ENCODE data around the gene AATF.

AATF gene

DNA sequence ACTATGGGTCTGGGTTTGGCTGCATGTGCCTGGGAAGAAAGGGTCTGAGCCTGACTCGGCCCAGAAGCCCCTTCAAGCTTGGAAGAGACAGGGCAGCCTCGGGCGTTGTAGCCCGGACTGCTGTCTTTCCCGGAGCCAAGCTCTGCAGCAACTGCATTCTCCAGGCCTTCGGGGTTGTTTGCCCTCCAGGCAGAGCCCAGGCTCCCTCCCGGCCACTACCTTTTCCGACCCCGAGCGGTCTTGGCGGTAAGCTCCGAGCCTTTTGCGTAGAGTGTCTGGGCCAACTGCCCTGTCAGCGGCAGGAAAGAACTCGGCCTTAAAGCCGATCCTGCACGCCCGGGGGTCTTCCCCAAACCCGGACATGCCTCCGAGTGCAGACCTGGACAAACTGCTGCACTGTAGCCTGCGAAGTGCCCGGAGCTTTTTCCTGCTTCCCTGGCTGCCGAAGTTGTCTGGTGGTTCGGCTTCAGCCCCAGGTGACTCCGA is 10.1 kb upstream of the AATF start:
- H3K4me3 Mint-ChIP-seq, result peak overlapping the region; percentile 90
- H3K36me3 Mint-ChIP-seq (ENCODE audit: low read depth), result peaks cover 2% of the 10 kb centered on the region
- H3K4me1 Mint-ChIP-seq, result peaks cover 68% of the 10 kb centered on the region
- H3K27me3 Mint-ChIP-seq (ENCODE audit: low read depth, poor library complexity), result peaks cover 100% of the 10 kb centered on the region
- H3K9me3 Mint-ChIP-seq, result no peaks in the 10 kb centered on the region
- TF ChIP-seq, protein P1, sequence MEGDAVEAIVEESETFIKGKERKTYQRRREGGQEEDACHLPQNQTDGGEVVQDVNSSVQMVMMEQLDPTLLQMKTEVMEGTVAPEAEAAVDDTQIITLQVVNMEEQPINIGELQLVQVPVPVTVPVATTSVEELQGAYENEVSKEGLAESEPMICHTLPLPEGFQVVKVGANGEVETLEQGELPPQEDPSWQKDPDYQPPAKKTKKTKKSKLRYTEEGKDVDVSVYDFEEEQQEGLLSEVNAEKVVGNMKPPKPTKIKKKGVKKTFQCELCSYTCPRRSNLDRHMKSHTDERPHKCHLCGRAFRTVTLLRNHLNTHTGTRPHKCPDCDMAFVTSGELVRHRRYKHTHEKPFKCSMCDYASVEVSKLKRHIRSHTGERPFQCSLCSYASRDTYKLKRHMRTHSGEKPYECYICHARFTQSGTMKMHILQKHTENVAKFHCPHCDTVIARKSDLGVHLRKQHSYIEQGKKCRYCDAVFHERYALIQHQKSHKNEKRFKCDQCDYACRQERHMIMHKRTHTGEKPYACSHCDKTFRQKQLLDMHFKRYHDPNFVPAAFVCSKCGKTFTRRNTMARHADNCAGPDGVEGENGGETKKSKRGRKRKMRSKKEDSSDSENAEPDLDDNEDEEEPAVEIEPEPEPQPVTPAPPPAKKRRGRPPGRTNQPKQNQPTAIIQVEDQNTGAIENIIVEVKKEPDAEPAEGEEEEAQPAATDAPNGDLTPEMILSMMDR (IDR thresholded peaks at IDR 0.05), result no peak
- H3K27ac Mint-ChIP-seq, result no peak overlapping the region
- no peak for DNase-seq

DNA sequence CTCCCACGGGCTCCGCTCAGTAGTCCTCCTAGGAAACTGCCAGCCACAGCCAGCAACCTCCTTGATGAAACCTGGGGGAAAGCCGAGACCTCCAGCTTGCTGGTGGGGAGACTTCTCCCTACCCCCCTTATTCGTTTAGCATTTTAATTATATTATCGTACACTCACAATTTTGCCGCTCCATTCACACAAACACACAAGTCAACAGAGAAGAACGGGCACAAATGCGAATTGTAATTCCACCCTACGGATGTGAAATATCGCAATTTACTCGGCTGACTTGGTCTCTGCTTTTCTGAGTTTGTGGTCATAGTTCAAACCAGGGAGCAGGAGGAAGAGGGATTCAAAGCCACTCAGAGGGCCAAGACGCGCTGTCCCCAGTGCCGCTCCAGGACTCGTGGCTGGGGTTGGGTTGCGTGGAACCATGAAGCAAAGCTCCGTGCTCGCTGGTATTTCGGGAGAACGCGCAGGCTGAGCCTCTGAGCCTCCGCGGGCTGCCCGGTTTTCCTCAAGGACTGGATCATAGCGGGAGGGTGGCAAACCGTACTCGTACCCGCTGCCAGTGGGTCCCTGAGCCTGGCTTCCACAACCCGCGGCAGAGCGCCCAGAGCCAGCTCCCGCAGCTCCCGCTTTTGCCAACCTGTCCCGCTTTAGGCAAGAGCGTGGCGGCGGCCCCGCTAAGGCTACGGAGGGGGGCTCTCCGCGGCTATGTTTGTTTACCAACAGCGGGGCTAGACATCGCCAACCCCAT is 9.5 kb upstream of the AATF start:
- H3K4me1 Mint-ChIP-seq, result peaks cover 64% of the 10 kb centered on the region
- no peak for DNase-seq
- H3K4me3 Mint-ChIP-seq, result peak overlapping the region; percentile 90

DNA sequence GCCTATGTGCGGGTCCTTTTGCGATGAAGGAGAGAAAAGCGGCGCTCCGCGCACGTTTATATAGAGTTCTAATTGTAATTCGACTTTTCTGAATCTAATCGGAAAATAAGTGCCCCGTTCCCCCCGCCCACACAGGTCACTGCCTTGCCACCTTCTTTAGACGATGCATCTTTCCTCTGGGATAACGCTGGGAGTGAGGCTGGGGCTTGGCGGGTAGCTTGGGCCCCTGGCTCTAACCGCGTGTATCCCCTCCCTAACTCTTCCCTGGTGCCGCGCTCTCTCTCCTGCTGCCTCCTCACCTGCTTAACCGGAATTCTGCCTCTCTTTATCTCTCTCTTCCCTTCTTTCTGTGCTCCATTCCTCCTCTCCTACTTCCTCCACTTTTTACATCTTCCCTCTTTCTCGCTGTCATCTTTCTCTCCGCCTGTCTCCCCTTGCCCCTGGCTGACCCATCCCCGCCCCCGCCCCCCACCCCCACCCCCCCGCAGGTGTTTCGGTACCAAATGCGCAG is 8.9 kb upstream of the AATF start:
- Mint-ChIP-seq H3K4me1 (peaks cover 64% of the 10 kb centered on the region), H3K36me3 (ENCODE audit: low read depth) (peaks cover 6% of the 10 kb centered on the region), H3K9me3 (no peaks in the 10 kb centered on the region), H3K4me3 (peak overlapping the region; percentile 90), H3K27ac (no peak overlapping the region), H3K27me3 (ENCODE audit: low read depth, poor library complexity) (peaks cover 100% of the 10 kb centered on the region)
- TF ChIP-seq, protein P1 (IDR thresholded peaks at IDR 0.05), result no peak
- DNase-seq, result no peak

More for the DNA sequence above, 9.5 kb upstream of the AATF start:
- Mint-ChIP-seq H3K27ac (no peak overlapping the region), H3K36me3 (ENCODE audit: low read depth) (peaks cover 6% of the 10 kb centered on the region), H3K27me3 (ENCODE audit: low read depth, poor library complexity) (peaks cover 100% of the 10 kb centered on the region), H3K9me3 (no peaks in the 10 kb centered on the region)
- TF ChIP-seq, protein P1 (IDR thresholded peaks at IDR 0.05), result no peak

DNA sequence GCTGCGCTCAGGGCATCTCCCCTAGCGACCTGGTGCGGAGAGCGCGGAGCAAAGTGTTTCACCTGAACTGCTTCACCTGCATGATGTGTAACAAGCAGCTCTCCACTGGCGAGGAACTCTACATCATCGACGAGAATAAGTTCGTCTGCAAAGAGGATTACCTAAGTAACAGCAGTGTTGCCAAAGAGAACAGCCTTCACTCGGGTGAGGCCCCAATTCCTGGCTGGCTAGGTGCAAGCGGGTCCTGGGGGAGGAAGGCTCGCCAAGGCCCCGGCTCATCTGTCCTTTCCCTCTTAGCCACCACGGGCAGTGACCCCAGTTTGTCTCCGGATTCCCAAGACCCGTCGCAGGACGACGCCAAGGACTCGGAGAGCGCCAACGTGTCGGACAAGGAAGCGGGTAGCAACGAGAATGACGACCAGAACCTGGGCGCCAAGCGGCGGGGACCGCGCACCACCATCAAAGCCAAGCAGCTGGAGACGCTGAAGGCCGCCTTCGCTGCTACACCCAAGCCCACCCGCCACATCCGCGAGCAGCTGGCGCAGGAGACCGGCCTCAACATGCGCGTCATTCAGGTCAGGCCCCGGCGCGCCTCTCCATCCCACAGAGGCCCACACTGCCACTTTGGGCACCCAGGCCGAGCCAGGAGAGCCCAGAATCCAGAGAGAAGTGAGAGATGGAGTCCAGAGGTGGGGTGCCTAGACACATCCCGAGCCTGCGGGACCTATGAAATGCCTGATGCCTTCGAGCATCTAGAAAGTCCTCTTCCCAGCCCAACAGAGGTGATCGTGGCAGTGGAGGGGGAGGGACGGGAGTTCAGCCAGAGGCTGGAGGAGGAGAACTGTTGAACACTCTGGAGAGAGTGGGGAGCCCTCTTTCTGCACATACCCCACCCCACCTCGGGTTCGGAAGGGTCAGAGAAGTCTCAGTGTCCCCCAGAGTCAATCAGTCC is 8.2 kb upstream of the AATF start:
- Mint-ChIP-seq H3K27ac (no peak overlapping the region), H3K4me3 (peak overlapping the region; percentile 90), H3K27me3 (ENCODE audit: low read depth, poor library complexity) (peaks cover 100% of the 10 kb centered on the region), H3K36me3 (ENCODE audit: low read depth) (peaks cover 6% of the 10 kb centered on the region), H3K9me3 (no peaks in the 10 kb centered on the region), H3K4me1 (peaks cover 57% of the 10 kb centered on the region)
- DNase-seq, result no peak
- TF ChIP-seq, protein P1 (IDR thresholded peaks at IDR 0.05), result no peak

DNA sequence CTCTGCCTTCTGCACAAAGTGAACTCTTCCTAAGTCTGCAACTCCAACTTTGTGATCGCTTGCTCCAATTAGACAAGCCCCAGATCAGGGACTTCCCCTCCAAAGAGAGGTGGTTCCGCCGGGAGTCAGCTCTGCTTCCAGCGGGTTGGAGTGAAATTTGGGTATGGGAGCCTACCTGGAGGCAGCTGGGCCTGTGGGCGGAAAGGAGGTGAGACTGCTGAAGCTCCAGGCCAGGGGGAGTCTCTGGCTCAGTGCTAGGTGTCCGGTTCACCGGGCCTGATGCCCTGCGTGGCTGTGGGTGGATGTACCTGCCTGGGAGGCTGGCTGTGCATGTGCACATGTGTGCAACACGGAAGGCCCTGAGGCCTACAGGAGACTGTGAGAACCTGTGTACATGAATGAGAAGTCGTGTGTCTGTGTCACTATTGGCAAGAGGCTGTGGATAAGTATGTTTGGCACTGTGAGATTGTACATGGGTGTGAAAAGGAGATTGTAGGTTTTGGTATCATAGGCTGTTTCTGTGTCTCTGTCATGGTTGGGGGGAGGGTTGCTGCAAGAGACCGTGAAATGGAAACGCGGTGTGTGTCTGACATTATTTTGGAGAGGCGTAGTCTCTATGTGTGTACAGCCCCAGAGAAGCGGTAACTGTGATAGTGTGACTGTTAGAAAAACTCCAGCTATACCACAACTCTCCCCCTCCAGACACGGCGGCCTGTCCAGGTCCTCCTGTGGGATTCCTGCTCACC is 7.3 kb upstream of the AATF start:
- no peak for DNase-seq
- TF ChIP-seq, protein P1 (IDR thresholded peaks at IDR 0.05), result no peak
- H3K9me3 Mint-ChIP-seq, result no peaks in the 10 kb centered on the region
- H3K27ac Mint-ChIP-seq, result no peak overlapping the region
- H3K4me1 Mint-ChIP-seq, result peaks cover 51% of the 10 kb centered on the region
- peaks cover 6% of the 10 kb centered on the region for H3K36me3 Mint-ChIP-seq (ENCODE audit: low read depth)
- H3K27me3 Mint-ChIP-seq (ENCODE audit: low read depth, poor library complexity), result peaks cover 100% of the 10 kb centered on the region
- peak overlapping the region; percentile 90 for H3K4me3 Mint-ChIP-seq
